Kidney epithelial cell (primary cell): ENCODE measurements around the gene PROC. TPM values are rescaled to one million over a fixed set of nuclear protein-coding genes. Genes with fewer than 3 reads are reported as not detected.

Experiments used
- DNase-seq: peaks from one replicate; pipeline ENCODE4 v3.0.0-alpha.2; 2010; ENCODE audit warnings: low read depth
- H3K27me3 ChIP-seq: 2 replicates; pipeline ENCODE4 v1.6.0; 2011; ENCODE audit warnings: low read length; ENCODE audit not compliant: control insufficient read depth, insufficient read depth
- H3K36me3 ChIP-seq: 2 replicates; pipeline ENCODE4 v1.5.1; 2011; ENCODE audit warnings: low read length; ENCODE audit not compliant: control insufficient read depth, insufficient read depth
- H3K4me3 ChIP-seq: 2 replicates; pipeline ENCODE4 v1.5.1; 2011; ENCODE audit warnings: low read depth, mild to moderate bottlenecking, control low read depth, low read length
- total RNA-seq: library from RNA; depleted of rRNA; stranded (reverse); fragments of >200 nt; gene quantifications from 2 replicates; pipeline ENCODE4 v1.2.3, GENCODE V29; 2015
- TF ChIP-seq, protein P1 (sequence below): IDR thresholded peaks from 2 replicates; pipeline ENCODE4 v1.5.1; 2011; ENCODE audit warnings: mild to moderate bottlenecking, moderate library complexity, low read length, control low read depth, inconsistent platforms; ENCODE audit not compliant: insufficient read depth, poor library complexity, severe bottlenecking

Gene PROC
- total RNA-seq, 1 donor from 2014 or later, result 2.9 TPM

DNA sequence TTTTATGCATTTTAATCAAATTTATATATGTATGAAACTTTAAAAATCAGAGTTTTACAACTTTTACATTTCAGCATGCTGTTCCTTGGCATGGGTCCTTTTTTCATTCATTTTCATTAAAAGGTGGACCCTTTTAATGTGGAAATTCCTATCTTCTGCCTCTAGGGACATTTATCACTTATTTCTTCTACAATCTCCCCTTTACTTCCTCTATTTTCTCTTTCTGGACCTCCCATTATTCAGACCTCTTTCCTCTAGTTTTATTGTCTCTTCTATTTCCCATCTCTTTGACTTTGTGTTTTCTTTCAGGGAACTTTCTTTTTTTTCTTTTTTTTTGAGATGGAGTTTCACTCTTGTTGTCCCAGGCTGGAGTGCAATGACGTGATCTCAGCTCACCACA, 5.7 kb downstream of the PROC start:
- Histone ChIP-seq H3K36me3 (no peaks in the 10 kb centered on the region), H3K4me3 (no peak overlapping the region)
- TF ChIP-seq, protein P1, sequence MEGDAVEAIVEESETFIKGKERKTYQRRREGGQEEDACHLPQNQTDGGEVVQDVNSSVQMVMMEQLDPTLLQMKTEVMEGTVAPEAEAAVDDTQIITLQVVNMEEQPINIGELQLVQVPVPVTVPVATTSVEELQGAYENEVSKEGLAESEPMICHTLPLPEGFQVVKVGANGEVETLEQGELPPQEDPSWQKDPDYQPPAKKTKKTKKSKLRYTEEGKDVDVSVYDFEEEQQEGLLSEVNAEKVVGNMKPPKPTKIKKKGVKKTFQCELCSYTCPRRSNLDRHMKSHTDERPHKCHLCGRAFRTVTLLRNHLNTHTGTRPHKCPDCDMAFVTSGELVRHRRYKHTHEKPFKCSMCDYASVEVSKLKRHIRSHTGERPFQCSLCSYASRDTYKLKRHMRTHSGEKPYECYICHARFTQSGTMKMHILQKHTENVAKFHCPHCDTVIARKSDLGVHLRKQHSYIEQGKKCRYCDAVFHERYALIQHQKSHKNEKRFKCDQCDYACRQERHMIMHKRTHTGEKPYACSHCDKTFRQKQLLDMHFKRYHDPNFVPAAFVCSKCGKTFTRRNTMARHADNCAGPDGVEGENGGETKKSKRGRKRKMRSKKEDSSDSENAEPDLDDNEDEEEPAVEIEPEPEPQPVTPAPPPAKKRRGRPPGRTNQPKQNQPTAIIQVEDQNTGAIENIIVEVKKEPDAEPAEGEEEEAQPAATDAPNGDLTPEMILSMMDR, result no peak

DNA sequence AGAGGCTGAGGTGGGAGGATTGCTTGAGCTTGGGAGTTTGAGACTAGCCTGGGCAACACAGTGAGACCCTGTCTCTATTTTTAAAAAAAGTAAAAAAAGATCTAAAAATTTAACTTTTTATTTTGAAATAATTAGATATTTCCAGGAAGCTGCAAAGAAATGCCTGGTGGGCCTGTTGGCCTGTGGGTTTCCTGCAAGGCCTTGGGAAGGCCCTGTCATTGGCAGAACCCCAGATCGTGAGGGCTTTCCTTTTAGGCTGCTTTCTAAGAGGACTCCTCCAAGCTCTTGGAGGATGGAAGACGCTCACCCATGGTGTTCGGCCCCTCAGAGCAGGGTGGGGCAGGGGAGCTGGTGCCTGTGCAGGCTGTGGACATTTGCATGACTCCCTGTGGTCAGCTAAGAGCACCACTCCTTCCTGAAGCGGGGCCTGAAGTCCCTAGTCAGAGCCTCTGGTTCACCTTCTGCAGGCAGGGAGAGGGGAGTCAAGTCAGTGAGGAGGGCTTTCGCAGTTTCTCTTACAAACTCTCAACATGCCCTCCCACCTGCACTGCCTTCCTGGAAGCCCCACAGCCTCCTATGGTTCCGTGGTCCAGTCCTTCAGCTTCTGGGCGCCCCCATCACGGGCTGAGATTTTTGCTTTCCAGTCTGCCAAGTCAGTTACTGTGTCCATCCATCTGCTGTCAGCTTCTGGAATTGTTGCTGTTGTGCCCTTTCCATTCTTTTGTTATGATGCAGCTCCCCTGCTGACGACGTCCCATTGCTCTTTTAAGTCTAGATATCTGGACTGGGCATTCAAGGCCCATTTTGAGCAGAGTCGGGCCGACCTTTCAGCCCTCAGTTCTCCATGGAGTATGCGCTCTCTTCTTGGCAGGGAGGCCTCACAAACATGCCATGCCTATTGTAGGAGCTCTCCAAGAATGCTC, 6.6 kb downstream of the PROC start:
- DNase-seq, result no peak
- Histone ChIP-seq H3K4me3 (no peak overlapping the region), H3K36me3 (no peaks in the 10 kb centered on the region), H3K27me3 (peaks cover 21% of the 10 kb centered on the region)
- TF ChIP-seq, protein P1, result no peak

More for the DNA sequence above, 5.7 kb downstream of the PROC start:
- H3K27me3 ChIP-seq, result peaks cover 21% of the 10 kb centered on the region
- DNase-seq, result no peak

DNA sequence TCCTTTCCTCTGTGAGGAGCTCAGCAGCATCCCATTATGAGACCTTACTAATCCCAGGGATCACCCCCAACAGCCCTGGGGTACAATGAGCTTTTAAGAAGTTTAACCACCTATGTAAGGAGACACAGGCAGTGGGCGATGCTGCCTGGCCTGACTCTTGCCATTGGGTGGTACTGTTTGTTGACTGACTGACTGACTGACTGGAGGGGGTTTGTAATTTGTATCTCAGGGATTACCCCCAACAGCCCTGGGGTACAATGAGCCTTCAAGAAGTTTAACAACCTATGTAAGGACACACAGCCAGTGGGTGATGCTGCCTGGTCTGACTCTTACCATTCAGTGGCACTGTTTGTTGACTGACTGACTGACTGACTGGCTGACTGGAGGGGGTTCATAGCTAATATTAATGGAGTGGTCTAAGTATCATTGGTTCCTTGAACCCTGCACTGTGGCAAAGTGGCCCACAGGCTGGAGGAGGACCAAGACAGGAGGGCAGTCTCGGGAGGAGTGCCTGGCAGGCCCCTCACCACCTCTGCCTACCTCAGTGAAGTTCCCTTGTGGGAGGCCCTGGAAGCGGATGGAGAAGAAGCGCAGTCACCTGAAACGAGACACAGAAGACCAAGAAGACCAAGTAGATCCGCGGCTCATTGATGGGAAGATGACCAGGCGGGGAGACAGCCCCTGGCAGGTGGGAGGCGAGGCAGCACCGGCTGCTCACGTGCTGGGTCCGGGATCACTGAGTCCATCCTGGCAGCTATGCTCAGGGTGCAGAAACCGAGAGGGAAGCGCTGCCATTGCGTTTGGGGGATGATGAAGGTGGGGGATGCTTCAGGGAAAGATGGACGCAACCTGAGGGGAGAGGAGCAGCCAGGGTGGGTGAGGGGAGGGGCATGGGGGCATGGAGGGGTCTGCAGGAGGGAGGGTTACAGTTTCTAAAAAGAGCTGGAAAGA, 7.6 kb downstream of the PROC start:
- H3K4me3 ChIP-seq, result no peak overlapping the region
- H3K27me3 ChIP-seq, result peaks cover 21% of the 10 kb centered on the region
- H3K36me3 ChIP-seq, result no peaks in the 10 kb centered on the region
- DNase-seq, result no peak
- TF ChIP-seq, protein P1, result no peak

DNA sequence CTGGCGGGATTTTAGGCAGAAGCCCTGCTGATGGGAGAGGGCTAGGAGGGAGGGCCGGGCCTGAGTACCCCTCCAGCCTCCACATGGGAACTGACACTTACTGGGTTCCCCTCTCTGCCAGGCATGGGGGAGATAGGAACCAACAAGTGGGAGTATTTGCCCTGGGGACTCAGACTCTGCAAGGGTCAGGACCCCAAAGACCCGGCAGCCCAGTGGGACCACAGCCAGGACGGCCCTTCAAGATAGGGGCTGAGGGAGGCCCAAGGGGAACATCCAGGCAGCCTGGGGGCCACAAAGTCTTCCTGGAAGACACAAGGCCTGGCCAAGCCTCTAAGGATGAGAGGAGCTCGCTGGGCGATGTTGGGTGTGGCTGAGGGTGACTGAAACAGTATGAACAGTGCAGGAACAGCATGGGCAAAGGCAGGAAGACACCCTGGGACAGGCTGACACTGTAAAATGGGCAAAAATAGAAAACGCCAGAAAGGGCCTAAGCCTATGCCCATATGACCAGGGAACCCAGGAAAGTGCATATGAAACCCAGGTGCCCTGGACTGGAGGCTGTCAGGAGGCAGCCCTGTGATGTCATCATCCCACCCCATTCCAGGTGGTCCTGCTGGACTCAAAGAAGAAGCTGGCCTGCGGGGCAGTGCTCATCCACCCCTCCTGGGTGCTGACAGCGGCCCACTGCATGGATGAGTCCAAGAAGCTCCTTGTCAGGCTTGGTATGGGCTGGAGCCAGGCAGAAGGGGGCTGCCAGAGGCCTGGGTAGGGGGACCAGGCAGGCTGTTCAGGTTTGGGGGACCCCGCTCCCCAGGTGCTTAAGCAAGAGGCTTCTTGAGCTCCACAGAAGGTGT, 8.5 kb downstream of the PROC start:
- no peaks in the 10 kb centered on the region for H3K36me3 ChIP-seq
- TF ChIP-seq, protein P1, result no peak
- H3K4me3 ChIP-seq, result no peak overlapping the region
- peaks cover 17% of the 10 kb centered on the region for H3K27me3 ChIP-seq
- DNase-seq, result no peak

DNA sequence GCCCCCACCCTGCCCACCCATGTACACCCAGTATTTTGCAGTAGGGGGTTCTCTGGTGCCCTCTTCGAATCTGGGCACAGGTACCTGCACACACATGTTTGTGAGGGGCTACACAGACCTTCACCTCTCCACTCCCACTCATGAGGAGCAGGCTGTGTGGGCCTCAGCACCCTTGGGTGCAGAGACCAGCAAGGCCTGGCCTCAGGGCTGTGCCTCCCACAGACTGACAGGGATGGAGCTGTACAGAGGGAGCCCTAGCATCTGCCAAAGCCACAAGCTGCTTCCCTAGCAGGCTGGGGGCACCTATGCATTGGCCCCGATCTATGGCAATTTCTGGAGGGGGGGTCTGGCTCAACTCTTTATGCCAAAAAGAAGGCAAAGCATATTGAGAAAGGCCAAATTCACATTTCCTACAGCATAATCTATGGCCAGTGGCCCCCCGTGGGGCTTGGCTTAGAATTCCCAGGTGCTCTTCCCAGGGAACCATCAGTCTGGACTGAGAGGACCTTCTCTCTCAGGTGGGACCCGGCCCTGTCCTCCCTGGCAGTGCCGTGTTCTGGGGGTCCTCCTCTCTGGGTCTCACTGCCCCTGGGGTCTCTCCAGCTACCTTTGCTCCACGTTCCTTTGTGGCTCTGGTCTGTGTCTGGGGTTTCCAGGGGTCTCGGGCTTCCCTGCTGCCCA, 9.3 kb downstream of the PROC start:
- no peak for DNase-seq
- H3K27me3 ChIP-seq, result peaks cover 10% of the 10 kb centered on the region
- TF ChIP-seq, protein P1, result no peak

More for the DNA sequence above, 9.3 kb downstream of the PROC start:
- H3K36me3 ChIP-seq, result no peaks in the 10 kb centered on the region
- H3K4me3 ChIP-seq, result no peak overlapping the region
